ENCODE data around the gene XYLT2.

XYLT2 gene

DNA sequence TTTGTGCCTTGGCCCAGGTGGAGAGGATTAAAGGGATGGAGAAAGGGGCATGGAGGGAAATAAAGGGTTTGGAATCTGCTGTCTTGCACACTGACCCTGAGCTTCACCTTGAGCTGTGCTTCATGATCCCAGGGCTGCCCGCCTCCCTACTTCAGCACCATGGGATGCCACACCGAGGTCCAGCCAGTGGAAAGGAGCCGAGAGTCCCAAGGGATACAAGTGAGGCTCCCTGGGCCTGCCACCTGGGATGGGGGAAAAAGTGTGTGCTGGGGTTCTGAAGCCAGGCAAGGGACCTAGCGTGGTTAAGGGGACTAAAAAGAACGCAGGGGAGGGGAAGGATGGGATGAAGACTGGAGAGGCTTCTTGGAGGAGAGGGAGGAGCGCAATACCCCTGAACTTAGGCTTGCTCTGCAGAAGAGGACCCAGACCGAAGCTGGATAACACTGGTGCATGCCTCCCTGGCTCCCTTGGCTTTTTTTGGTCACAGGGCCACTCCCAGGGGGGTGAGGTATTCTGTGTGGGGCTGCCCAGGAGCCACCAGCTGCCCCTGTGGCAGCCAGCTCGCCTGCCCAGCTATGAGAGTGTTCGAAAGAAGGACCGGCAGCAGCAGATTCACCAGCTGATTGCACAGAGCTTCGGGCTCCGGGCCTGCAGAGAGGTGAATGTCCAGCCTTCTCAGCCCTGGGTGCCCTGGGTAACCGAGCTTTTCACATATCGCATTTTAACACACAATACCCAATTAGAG is 19.9 kb downstream of the XYLT2 start:
- no peak for DNase-seq

DNA sequence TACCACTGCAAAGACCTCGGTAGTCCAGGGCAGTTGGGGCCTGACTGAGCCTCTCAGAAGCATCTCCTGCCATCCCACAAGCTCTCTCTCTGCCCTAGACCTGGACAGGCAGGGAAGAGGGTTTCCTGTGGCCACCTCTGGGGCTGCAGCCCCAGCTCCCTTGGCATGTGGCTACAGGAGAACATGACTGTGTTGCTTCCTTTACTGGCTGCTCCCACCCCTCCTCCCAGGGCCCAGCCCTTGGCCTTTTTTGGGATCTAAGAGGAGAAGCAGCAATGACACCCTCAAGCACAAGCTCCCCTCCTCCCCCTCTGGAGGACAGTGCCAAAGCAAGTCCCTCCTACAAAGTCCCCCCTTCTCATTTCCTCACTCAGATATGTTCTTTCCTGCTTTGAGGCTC is 21.5 kb downstream of the XYLT2 start:
- no peak for DNase-seq

- no peak for DNase-seq
These were observed 24.1 kb downstream of the XYLT2 start for GRCh38 chr17:50370052-50370451.

GRCh38 chr17:50371526-50371925 is 25.6 kb downstream of the XYLT2 start:
- no peak for DNase-seq

DNA sequence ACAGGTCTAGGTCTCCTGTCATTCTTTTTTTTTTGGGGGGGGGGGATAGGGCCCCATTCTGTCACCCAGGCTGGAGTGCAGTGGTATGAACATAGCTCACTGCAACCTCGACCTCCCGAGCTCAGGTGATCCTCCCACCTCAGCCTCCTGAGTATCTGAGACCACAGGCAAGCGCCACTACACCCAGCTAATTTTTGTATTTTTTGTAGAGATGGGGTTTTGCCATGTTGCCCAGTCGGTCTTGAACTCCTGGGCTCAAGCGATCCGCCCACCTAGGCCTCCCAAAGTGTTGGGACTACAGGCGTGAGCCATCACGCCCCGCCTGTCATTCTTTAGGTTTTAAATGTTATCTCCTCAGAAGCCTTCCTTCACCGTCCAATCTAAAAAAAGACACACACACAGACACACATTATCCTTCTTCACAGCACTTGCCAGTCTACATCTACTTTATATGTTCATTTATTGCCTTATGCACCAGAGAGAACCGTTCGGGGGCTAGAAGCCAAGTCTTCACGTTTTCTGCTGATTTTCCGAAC is 26.4 kb downstream of the XYLT2 start:
- DNase-seq = no peak

DNA sequence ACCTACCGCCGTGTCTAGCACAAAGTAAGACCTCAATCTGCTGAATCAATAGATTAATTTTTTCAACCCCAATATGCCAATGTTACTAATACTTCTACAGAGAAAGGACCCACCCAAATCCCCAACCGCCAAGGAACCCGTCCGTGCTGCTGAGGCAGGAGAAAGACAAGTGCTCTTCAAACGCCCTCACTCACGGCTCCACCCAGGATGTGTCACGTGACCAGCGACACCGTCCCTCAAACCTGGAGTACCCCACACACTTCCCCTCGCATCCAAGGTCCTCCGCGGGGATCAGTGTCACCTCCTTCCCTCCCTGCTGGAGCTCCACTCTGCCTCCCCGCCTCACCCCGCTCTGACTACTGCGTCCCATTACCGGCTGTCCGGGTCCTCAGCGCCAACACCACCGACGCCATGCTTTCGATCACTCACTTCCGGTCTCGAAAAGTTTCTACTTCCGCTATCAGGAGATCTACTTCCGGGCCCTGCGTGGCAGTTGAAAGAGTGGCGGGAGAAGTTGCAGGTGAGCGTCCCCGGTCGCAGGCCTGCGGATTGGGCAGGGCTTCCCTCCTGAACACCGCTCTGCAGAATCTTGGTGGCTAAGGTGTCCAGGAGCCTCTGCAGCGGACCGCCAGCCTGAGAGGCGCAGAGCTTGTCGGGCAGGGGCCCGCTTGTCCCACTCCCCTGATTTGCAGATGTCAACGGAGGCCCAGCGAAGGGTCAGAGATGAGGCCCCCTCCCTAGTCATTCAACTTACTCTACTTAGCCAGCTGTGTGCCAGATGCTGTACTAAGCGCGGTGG is 27.0 kb downstream of the XYLT2 start, which contains the start of the genes EME1 and MRPL27:
TSS of gene EME1 (plus strand) at position 472 of the 799 bp plus-strand sequence. CDS start 1,980 bp downstream, outside the sequence.
TSS of gene MRPL27 (minus strand) at position 427 of the 799 bp plus-strand sequence. CDS start at position 413, 14 bp downstream.
- DNase-seq = peak; percentile 85

DNA sequence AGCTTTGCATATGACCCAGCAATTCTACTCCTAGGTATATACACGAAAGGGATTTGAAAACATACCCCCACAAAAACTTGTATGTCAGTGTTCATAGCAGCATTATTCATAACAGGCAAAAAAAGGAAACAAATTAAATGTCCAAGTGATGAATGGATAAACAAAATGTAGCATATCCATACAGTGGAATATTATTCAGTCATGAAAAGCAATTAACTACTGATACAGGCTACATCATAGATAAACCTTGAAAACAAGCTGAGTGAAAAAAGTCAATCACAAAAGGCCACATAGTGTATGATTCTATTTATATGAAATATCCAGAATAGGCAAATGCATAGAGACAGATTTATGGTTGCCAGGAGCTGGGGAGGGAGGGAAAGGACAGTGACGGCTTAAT is 27.8 kb downstream of the XYLT2 start:
- DNase-seq = no peak

- DNase-seq = no peak
These were observed 30.1 kb downstream of the XYLT2 start for GRCh38 chr17:50375858-50376538.

DNA sequence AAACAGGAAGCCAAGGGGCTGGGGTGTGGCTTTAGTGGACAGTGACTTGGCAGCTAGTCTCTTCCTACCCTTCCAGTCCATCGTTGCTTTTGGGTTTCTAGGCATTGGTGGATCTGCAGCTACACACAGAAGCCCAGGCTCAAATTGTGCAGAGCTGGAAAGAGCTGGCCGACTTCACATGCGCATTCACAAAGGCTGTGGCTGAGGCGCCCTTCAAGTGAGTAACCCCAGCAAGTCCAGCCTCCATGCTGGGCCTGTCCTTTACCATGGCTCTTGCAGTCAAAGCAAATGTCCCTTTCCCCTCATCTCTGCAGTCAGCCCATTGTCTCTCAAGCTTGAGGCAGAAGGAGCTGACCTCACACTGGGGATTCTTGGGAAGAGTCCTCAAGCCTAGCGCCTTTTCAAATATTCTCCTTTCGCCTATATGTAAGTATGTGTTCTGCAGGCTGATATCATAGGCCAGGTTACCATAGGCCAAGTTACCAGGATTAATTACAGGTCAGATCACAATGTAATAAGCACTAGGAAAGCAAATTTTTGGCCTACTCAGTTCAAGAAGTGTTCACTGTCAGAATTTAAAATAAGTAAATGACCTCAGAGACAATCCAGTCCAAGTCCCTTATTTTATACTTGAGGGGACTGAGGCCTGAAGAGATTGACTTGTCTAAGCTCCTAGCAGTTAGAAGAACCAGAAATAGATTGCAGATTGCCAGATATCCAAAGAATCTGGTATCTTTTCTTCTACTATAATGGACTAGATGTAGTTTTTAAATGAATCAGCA is 33.6 kb downstream of the XYLT2 start:
- DNase-seq = no peak

DNA sequence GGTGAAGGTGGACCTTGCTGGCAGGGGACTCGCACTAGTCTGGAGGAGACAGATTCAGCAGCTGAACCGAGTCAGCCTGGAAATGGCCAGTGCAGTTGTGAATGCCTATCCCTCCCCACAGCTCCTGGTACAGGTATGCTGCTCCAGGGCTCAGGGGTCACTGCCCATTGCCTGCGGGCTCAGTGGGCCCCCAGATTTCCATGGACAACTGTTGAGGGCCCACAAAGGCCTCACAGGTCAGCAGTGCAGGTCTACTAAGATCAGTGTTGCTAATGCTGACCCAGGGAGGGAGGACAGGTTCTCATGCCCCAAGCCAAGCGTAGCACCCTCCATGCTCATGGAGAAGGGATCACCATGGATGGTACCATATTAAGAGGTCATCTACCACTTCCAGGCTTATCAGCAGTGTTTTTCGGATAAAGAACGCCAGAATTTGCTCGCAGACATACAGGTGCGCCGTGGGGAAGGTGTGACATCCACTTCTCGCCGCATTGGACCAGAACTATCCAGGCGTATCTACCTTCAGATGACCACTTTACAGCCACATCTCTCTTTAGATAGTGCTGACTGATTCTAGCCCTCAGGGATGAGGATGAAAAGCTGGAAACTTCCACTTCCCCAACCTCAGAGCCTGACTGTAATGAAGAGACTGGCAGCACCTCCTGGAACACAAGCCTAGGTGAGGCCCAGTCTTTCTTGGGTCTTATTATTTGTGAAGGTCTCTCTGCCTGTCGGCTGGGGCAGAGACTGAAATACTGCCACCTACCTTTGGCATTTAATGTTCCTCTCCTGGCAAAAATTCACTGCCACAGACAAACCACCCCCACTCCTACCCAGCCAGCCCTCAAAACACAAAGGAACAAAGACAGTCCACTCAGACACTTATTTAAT is 34.7 kb downstream of the XYLT2 start:
- DNase-seq = no peak

- no peak for DNase-seq
These were observed 35.4 kb downstream of the XYLT2 start for GRCh38 chr17:50381260-50381815.

- DNase-seq = no peak
These were observed 36.0 kb downstream of the XYLT2 start for GRCh38 chr17:50381920-50382319.

DNA sequence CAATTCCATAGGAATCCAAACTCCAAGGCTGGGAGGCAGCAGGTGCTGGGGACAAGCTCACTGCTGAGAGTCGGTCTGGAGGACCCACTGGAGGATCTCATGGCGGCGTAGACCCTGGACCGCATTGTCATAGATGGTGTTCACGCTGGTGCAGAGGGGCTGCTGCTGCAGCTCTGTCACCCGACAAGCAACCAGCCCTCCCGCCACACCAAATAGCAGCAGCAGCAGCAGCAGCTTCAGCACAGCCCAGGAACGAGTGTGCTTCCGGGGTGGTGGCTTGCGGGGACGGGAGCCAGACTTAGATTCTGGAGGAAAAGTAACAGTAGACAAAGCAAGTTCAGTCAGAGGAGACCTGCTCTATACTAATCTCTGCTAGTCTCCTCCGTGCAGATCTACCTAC is 37.0 kb downstream of the XYLT2 start:
- no peak for DNase-seq

DNA sequence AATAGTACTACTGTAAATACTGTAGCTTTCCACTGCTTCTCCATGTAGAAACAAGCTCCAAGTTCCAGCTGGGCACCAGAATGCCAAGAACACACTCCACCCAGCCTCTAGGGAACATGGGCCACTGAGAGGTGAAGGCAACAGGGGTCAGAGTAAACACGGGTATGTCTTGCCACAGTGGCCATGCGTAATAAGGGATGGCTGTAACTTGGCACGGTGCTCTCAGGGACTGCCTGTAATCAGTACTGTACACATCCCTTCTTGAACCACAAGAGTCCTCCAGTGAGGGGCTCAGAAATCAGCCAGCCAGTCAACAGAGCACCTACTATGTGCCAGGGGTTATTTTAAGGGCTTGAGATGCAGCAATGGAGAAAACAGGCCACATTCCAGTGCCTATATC is 40.6 kb downstream of the XYLT2 start:
- DNase-seq = no peak

DNA sequence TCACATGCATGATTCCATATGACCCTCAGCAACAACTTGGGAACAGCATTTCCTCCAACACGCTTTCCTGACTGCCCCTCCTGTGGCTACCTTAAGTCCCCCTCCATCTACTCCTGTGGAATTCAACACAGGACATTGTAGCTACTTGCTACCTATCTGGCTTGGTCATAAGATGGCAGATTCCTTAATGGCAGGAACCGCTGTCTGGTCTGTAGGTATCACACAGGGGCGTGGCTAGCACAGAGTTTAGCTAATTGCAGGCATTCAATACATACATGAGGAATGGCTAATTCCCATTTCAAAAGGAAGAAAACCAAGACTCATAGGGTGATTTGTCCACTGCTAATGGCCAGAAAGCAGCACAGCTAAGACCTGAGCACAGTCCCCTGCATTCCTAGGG is 42.8 kb downstream of the XYLT2 start:
- no peak for DNase-seq

DNA sequence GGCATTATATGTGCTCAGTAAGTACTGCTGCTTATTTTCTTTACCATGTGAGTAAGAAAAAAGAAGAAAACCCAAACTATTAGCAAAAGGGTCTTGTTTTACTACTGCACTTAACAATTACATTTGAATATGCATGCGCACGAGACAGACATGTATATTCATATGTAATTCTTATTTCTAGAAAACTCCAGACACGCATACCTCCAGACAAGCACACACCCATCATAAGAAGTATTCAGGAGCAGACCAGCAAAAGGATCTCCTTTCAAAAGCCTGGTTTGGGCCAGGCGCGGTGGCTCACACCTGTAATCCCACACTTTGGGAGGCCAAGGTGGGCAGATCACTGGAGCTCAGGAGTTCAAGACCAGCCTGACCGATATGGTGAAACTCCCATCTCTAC is 43.6 kb downstream of the XYLT2 start:
- no peak for DNase-seq

GRCh38 chr17:50392621-50393020 is 46.7 kb downstream of the XYLT2 start:
- no peak for DNase-seq

- DNase-seq = no peak
These were observed 47.8 kb downstream of the XYLT2 start for GRCh38 chr17:50393700-50394099.

- DNase-seq = no peak
These were observed 48.8 kb downstream of the XYLT2 start for GRCh38 chr17:50394711-50395110.

DNA sequence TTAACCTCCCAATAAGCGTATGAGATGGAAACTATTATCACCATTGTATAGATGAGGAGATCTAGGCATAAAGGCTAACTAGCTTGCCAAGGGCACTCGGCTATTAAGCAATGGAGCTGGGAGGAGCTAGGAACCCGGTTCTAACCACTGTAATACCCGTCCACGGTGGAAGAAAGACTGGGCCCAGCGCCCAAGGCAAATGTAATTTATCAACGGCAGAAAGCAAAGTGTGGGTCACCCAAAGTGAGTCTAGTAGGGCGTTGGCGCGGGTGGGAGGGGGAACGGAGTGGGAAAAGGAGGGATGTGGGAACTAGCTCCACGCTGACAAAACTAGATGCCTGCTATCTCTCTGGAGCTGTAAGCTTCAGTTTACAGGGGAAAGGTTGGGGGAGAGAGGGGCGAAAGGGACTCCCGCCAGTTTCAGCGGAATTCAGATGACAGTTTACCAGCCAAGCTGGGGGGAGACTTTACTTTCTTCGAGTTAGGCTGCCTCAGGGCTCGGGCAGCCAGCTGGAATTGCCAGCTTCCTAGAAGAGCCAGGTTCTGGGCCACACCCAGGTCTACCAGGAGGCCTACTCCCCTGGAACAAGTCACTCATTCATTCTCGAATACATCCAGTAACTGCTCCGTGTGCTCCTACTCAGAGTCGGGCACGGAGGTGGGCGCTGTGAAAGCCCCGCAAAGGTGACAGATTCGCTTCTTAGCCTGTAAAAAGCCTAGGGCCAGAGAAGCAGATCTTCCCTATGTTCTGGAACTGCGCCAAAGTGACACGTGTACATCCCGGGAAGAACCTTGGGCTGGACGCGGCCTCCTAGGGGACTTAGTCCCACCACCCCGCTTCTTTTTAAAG is 50.6 kb downstream of the XYLT2 start:
- DNase-seq = no peak
